ENCODE results near the gene GSS. TPM values are rescaled to one million over a fixed set of nuclear protein-coding genes. Genes with fewer than 3 reads are reported as not detected.
A peak's percentile ranks its signal among the peaks of the same experiment; 100 is the strongest.

GSS gene
- total RNA-seq, result 100 to 1,000 TPM in 1 of 6 donors, 10 to 100 TPM in 5; 26.1 to 106 (median 34.3) TPM

- 0 to 1% methylated on average over 37 to 57 of the region's 62 CpGs for WGBS, 2 donors
Measured at GRCh38 chr20:34955231-34956040, at the start of gene GSS, which contains the start of gene MYH7B. Gene GSS, minus strand, starts transcription at chr20:34955806. Its CDS starts 3,954 bp downstream, at chr20:34951852. Gene MYH7B, plus strand, starts transcription at chr20:34955868. Its CDS starts 22,138 bp downstream, at chr20:34978006.

GRCh38 chr20:35004749-35005462, 49.3 kb upstream of the GSS start:
- Histone ChIP-seq H3K27me3 (no peaks in the 10 kb centered on the region), H3K36me3 (peaks cover 56 to 100% (median 98%) of the 10 kb centered on the region in 4 donors), H3K27ac (no peak overlapping the region), H3K9me3 (no peaks in the 10 kb centered on the region), H3K4me3 (no peak overlapping the region), H3K4me1 (no peaks in the 10 kb centered on the region)
- 93 to 95% methylated on average over 19 to 20 of the region's 20 CpGs for WGBS, 2 donors
- no peak for TF ChIP-seq POLR2AphosphoS5 (IDR thresholded peaks at IDR 0.05)
- TF ChIP-seq POLR2A (IDR thresholded peaks at IDR 0.05), result no peak
- no peak for TF ChIP-seq EP300 (IDR thresholded peaks at IDR 0.05)
- no peak for TF ChIP-seq CTCF (IDR thresholded peaks at IDR 0.05)
- DNase-seq (no peak), ATAC-seq (ENCODE audit: low FRiP score in 2 of 2) (no peak)

More at GRCh38 chr20:34955231-34956040, at the start of gene GSS, which contains the start of gene MYH7B:
- DNase-seq, result peak; percentile 98 to 100
- Histone ChIP-seq H3K27me3 (no peaks in the 10 kb centered on the region), H3K4me3 (peak within 1 kb of the TSS; percentile 55 to 77 (median 64)), H3K36me3 (peaks cover 0 to 10% (median 2%) of the 10 kb centered on the region in 4 donors), H3K9me3 (no peaks in the 10 kb centered on the region), H3K4me1 (peaks cover 8 to 15% (median 11%) of the 10 kb centered on the region in 4 donors), H3K27ac (peak within 1 kb of the TSS; percentile 83 to 95 (median 92))
- peak; percentile 98 for ATAC-seq (ENCODE audit: low FRiP score in 2 of 2)
- TF ChIP-seq CTCF (IDR thresholded peaks at IDR 0.05) (peak; percentile 34 to 90 (median 68)), POLR2AphosphoS5 (IDR thresholded peaks at IDR 0.05) (peak; percentile 81 to 97), POLR2A (IDR thresholded peaks at IDR 0.05) (peak in 3 of 4 donors; percentile 60 to 87 (median 87)), EP300 (IDR thresholded peaks at IDR 0.05) (peak in 1 of 4 donors; percentile 11)

- Histone ChIP-seq H3K9me3 (no peaks in the 10 kb centered on the region), H3K4me1 (no peaks in the 10 kb centered on the region), H3K27me3 (no peaks in the 10 kb centered on the region), H3K27ac (no peak overlapping the region), H3K4me3 (no peak overlapping the region), H3K36me3 (peaks cover 57 to 100% (median 97%) of the 10 kb centered on the region in 4 donors)
- WGBS, 2 donors, result 90 to 91% methylated on average over 10 to 18 of the region's 18 CpGs
- TF ChIP-seq EP300 (IDR thresholded peaks at IDR 0.05), result no peak
- TF ChIP-seq POLR2AphosphoS5 (IDR thresholded peaks at IDR 0.05), result no peak
- TF ChIP-seq POLR2A (IDR thresholded peaks at IDR 0.05), result no peak
- no peak for TF ChIP-seq CTCF (IDR thresholded peaks at IDR 0.05)
- DNase-seq (peak in 1 of 2 donors; percentile 53), ATAC-seq (ENCODE audit: low FRiP score in 2 of 2) (no peak)
Measured at GRCh38 chr20:35004051-35004725, 48.6 kb upstream of the GSS start.

DNA sequence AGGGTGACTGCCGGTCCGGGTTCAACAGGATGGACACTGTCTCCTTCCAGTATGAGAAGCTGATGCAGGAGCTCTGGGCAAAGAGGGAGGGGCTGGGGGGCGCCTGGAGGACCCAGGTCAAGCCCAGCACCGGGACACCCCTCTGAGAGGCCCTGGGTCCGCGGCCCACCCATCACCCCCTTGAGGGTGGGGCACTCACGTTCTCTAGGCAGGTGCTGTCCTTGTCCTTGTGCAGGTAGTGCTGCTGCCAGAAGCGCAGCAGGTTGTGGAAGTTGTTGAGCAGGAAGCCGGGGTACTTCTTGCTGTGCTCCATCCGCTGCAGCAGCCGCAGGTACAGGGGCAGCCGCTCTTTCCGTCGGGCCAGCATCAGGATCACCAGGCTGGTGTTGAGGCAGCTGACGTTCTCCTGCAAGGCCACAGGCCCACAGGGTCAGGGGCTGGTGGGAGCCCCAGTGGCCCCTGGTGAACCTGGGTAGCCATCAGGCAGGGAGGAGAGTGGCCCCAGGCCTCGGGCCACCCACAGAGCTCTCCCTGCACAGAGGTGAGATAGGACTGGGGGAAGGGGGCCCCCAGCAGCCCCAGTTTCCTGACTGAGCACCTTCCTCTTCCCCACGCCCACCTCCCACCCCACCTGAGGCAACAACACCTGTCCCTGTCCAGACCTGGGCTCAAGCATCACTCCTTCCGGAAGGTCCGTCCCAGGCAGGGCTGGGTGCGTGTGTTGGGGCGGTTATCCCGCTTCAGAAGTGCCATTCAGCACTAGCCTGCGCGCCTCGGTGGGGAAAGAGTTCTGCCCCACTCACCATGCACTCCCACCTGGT, 47.8 kb upstream of the GSS start:
- WGBS, 2 donors, result 93 to 94% methylated on average over 9 to 22 of the region's 25 CpGs

More for the DNA sequence above, 47.8 kb upstream of the GSS start:
- DNase-seq (peak in 1 of 2 donors; percentile 58), ATAC-seq (ENCODE audit: low FRiP score in 2 of 2) (no peak)
- H3K36me3 ChIP-seq, result peaks cover 52 to 100% (median 97%) of the 10 kb centered on the region in 4 donors
- TF ChIP-seq CTCF (IDR thresholded peaks at IDR 0.05) (no peak), EP300 (IDR thresholded peaks at IDR 0.05) (no peak), POLR2A (IDR thresholded peaks at IDR 0.05) (no peak), POLR2AphosphoS5 (IDR thresholded peaks at IDR 0.05) (no peak)
- no peak overlapping the region for H3K4me3 ChIP-seq
- no peaks in the 10 kb centered on the region for H3K4me1 ChIP-seq
- no peaks in the 10 kb centered on the region for H3K27me3 ChIP-seq
- H3K27ac ChIP-seq, result no peak overlapping the region
- H3K9me3 ChIP-seq, result no peaks in the 10 kb centered on the region

All from upper lobe of left lung (tissue), 6 donors.